T1000 (cell line): ENCODE results near the gene HSPA13.
"Not testable (repeated sequence)": the region's sequence is repeated elsewhere in the genome, so short reads cannot be mapped to it uniquely, and the experiment has no call there.

Experiments
- DNase-seq: peaks from one replicate; lab custom pipeline; 2025; ENCODE audit warnings: mixed read lengths; lab: John Stamatoyannopoulos, UW

HSPA13 gene

GRCh38 chr21:14382835-14383595 is at the start of gene HSPA13:
TSS of gene HSPA13 (minus strand) at chr21:14383146. CDS start at chr21:14383119, 27 bp downstream.
- peak; percentile 95 for DNase-seq

GRCh38 chr21:14418920-14419319 is 36.0 kb upstream of the HSPA13 start:
- DNase-seq, result no peak

- DNase-seq, result no peak
These were observed 32.1 kb upstream of the HSPA13 start for GRCh38 chr21:14414932-14415508.

GRCh38 chr21:14405962-14406361 is 23.0 kb upstream of the HSPA13 start:
- DNase-seq, result no peak

- DNase-seq, result no peak
These were observed 22.3 kb upstream of the HSPA13 start for GRCh38 chr21:14405225-14405624.

GRCh38 chr21:14403681-14404318 is 20.9 kb upstream of the HSPA13 start:
- no peak for DNase-seq

GRCh38 chr21:14401217-14401616 is 18.3 kb upstream of the HSPA13 start:
- no peak for DNase-seq

- DNase-seq, result no peak
These were observed 5.3 kb upstream of the HSPA13 start for GRCh38 chr21:14388282-14388681.

- no peak for DNase-seq
These were observed 1.5 kb upstream of the HSPA13 start for GRCh38 chr21:14384453-14384852.

- no peak for DNase-seq
These were observed 742 bp upstream of the HSPA13 start for GRCh38 chr21:14383596-14384180.

- DNase-seq, result no peak
These were observed 486 bp downstream of the HSPA13 start for GRCh38 chr21:14382486-14382834.

- DNase-seq, result no peak
These were observed 6.1 kb downstream of the HSPA13 start for GRCh38 chr21:14376854-14377253.

GRCh38 chr21:14366998-14367397 is 15.9 kb downstream of the HSPA13 start:
- DNase-seq, result no peak

- no peak for DNase-seq
These were observed 21.0 kb downstream of the HSPA13 start for GRCh38 chr21:14361958-14362357.

GRCh38 chr21:14358775-14359174 is 24.2 kb downstream of the HSPA13 start:
- no peak for DNase-seq

GRCh38 chr21:14356746-14357145 is 26.2 kb downstream of the HSPA13 start:
- no peak for DNase-seq

- DNase-seq, result no peak
These were observed 28.4 kb downstream of the HSPA13 start for GRCh38 chr21:14354515-14354914.

- DNase-seq, result no peak
These were observed 29.2 kb downstream of the HSPA13 start for GRCh38 chr21:14353726-14354125.

GRCh38 chr21:14353231-14353630 is 29.7 kb downstream of the HSPA13 start:
- no peak for DNase-seq

- not testable (repeated sequence) for DNase-seq
These were observed 55.6 kb downstream of the HSPA13 start for GRCh38 chr21:14327346-14327745.

- no peak for DNase-seq
These were observed 57.4 kb downstream of the HSPA13 start for GRCh38 chr21:14325595-14325994.
